B cell (primary cell): ENCODE data around the gene PTPRN2.

Experiments used
- CTCF ChIP-seq: fragments of 200-600 bp; IDR thresholded peaks from one replicate; pipeline ENCODE4 v1.8.0; 2022; ENCODE audit warnings: antibody characterized with exemption, mild to moderate bottlenecking
- EZH2 ChIP-seq: IDR thresholded peaks from 2 replicates; pipeline ENCODE4 v1.6.1; 2012; ENCODE audit warnings: borderline replicate concordance, low read depth, mild to moderate bottlenecking, moderate library complexity, low read length; ENCODE audit not compliant: insufficient read depth, poor library complexity, severe bottlenecking

GRCh38 chr7:157540606-157541294 is 1046.9 kb downstream of the PTPRN2 start:
- TF ChIP-seq CTCF: no peak
- no peak for TF ChIP-seq EZH2
